Neutrophil (primary cell): ENCODE results near the gene CPXM2.

Source experiments
- H3K27ac ChIP-seq: fragments of 200-600 bp; sonication (generic); 2 replicates; pipeline ENCODE4 v1.5.1; 2016; ENCODE audit warnings: mild to moderate bottlenecking, moderate library complexity
- H3K27me3 ChIP-seq: fragments of 200-600 bp; sonication (generic); 2 replicates; pipeline ENCODE4 v1.6.0; 2016; ENCODE audit warnings: mild to moderate bottlenecking
- H3K36me3 ChIP-seq: fragments of 200-600 bp; sonication (generic); 2 replicates; pipeline ENCODE4 v1.5.1; 2017
- H3K4me1 ChIP-seq, 2 experiments: fragments of 200-600 bp in 1 of 2; sonication (generic) in 1 of 2; 1 replicate in 1 of 2; 2 replicates in 1 of 2; pipeline versions ENCODE4 v1.5.1 to v1.6.1; 2013 to 2016; ENCODE audit warnings: low read depth in 1 of 2, low read length in 1 of 2, mild to moderate bottlenecking in 1 of 2, moderate library complexity in 1 of 2; ENCODE audit not compliant: control insufficient read depth in 1 of 2, insufficient read depth in 1 of 2
- H3K4me3 ChIP-seq, 2 experiments: fragments of 200-600 bp in 1 of 2; sonication (generic) in 1 of 2; 1 replicate in 1 of 2; 2 replicates in 1 of 2; pipeline ENCODE4 v1.5.1; 2013 to 2016; ENCODE audit warnings: low read depth in 1 of 2, low read length in 1 of 2, mild to moderate bottlenecking in 1 of 2, moderate library complexity in 1 of 2
- H3K9me3 ChIP-seq: fragments of 200-600 bp; sonication (generic); 2 replicates; pipeline ENCODE4 v1.5.1; 2016
- CTCF ChIP-seq: fragments of 200-600 bp; sonication (generic); IDR thresholded peaks from 2 replicates; pipeline ENCODE4 v1.5.1; 2016; ENCODE audit warnings: antibody characterized with exemption

Gene CPXM2

DNA sequence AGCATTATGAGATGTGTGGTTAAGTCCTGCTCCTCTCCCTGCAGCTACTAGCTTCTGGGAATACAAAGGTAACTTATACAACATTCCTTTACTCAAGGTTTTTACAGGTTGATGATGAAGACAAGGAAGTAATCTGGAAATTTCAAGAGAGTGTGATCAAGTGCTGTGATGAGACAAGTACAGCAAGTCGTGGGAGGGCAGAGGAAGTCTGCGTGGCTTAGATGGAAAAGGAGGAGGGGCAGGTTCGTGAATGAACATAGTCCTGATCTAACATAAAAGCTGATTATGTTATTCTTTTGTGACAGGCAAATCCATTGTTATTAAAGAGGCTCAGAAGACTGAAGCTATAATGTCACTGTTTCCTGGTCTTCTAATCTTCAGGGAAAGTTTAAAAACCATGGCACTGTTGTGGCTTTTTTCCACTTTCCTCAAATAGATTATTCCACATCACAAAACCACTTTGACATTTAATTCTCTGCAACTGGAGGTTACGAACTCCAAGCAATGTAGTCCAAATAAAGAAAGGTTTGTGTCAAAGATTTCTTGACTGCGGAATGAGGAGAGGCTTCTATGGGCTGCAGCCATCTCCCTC lies 84.1 kb downstream of the CPXM2 start:
- no peak overlapping the region for H3K4me3 ChIP-seq
- TF ChIP-seq CTCF = no peak
- H3K27ac ChIP-seq = no peak overlapping the region
- no peaks in the 10 kb centered on the region for H3K36me3 ChIP-seq
- no peaks in the 10 kb centered on the region for H3K9me3 ChIP-seq
- H3K27me3 ChIP-seq = peaks cover 7% of the 10 kb centered on the region
- no peaks in the 10 kb centered on the region for H3K4me1 ChIP-seq

GRCh38 chr10:123804716-123805115 lies 86.9 kb downstream of the CPXM2 start:
- Histone ChIP-seq H3K4me3 (no peak overlapping the region), H3K36me3 (no peaks in the 10 kb centered on the region), H3K27me3 (peaks cover 22% of the 10 kb centered on the region), H3K4me1 (no peaks in the 10 kb centered on the region), H3K27ac (no peak overlapping the region), H3K9me3 (no peaks in the 10 kb centered on the region)
- no peak for TF ChIP-seq CTCF

DNA sequence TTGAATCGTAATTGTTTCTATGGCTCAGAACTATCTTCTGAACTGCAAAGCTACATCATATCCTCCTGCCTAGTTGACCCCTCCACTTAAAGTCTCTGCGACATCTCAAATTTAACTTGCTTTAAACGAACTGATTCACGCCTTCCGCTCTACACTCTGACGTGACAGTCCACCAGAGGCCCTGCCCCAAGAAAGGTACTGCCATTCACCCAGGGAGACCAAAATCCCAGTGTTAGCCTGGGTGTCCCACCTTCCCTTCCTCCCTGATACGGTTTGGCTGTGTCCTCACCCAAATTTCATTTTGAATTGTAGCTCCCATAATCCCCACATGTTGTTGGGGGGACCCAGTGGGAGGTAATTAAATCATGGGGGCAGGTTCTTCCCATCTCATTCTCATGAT lies 90.8 kb downstream of the CPXM2 start:
- TF ChIP-seq CTCF = no peak
- no peak overlapping the region for H3K27ac ChIP-seq
- H3K36me3 ChIP-seq = no peaks in the 10 kb centered on the region

GRCh38 chr10:123800289-123800688 lies 91.3 kb downstream of the CPXM2 start:
- no peak overlapping the region for H3K27ac ChIP-seq
- H3K36me3 ChIP-seq = no peaks in the 10 kb centered on the region
- H3K9me3 ChIP-seq = no peaks in the 10 kb centered on the region
- H3K4me1 ChIP-seq = no peaks in the 10 kb centered on the region
- TF ChIP-seq CTCF = no peak
- no peak overlapping the region for H3K4me3 ChIP-seq
- peaks cover 15% of the 10 kb centered on the region for H3K27me3 ChIP-seq

More for the DNA sequence above, 90.8 kb downstream of the CPXM2 start:
- Histone ChIP-seq H3K9me3 (no peaks in the 10 kb centered on the region), H3K4me3 (no peak overlapping the region), H3K4me1 (no peaks in the 10 kb centered on the region), H3K27me3 (peaks cover 15% of the 10 kb centered on the region)

DNA sequence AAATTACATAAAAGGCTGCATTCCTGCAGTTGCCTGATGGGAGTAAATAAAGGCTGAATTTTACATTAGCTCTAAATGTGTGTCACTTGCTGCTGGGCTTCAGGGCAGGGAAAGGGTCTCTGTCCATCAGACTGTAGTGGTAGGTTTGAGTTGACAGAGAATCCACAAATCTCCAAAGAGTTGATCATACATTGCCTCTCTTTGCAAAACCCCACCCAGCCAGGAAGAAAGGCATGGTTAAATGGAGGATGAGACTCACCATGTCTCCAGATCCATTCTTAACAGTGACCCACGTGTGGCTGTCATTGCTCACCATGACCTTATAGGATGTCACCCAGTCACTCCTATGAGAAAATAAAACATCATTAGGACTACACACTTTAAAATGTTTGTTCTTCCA lies 92.8 kb downstream of the CPXM2 start:
- no peak for TF ChIP-seq CTCF
- Histone ChIP-seq H3K36me3 (no peaks in the 10 kb centered on the region), H3K4me3 (no peak overlapping the region), H3K4me1 (no peaks in the 10 kb centered on the region), H3K9me3 (no peaks in the 10 kb centered on the region), H3K27me3 (peaks cover 15% of the 10 kb centered on the region), H3K27ac (no peak overlapping the region)

DNA sequence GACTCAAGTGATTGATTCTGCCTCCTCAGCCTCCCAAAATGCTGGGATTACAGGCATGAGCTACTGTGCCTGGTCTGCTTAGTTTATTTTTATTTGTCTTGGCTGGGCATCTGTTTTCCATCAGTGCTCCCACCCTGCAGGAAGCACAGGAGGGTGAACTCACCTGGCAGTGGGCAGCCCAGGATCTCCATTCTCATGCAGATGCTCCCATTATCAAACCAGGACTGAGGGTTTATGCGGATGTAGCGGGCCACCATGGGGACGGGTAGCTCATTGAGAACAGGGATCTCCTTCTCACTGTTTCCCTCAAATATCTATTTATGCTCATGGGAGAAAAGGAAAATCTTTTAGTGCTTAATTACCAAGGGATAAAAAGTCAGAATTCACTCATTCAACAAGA lies 93.8 kb downstream of the CPXM2 start:
- no peak for TF ChIP-seq CTCF
- no peaks in the 10 kb centered on the region for H3K36me3 ChIP-seq
- peaks cover 15% of the 10 kb centered on the region for H3K27me3 ChIP-seq
- H3K4me1 ChIP-seq = no peaks in the 10 kb centered on the region
- no peaks in the 10 kb centered on the region for H3K9me3 ChIP-seq
- H3K27ac ChIP-seq = no peak overlapping the region
- no peak overlapping the region for H3K4me3 ChIP-seq
